Choroid plexus epithelial cell (primary cell): ENCODE data around the gene MTRF1.
"Not testable (repeated sequence)": the region's sequence is repeated elsewhere in the genome, so short reads cannot be mapped to it uniquely, and the experiment has no call there.

Experiments used
- DNase-seq: peaks from one replicate; pipeline ENCODE4 v3.0.0-alpha.2; 2010; ENCODE audit warnings: low read depth
- H3K4me3 ChIP-seq: 2 replicates; pipeline ENCODE4 v1.5.1; 2011; ENCODE audit warnings: low read depth, mild to moderate bottlenecking, control low read depth, low read length, moderate library complexity
- TF ChIP-seq, protein P1 (sequence below): conservative IDR thresholded peaks from 2 replicates; pipeline ENCODE4 v1.5.1; 2011; ENCODE audit warnings: low read depth, mild to moderate bottlenecking, control low read depth, inconsistent platforms, low read length, moderate library complexity

Gene MTRF1

DNA sequence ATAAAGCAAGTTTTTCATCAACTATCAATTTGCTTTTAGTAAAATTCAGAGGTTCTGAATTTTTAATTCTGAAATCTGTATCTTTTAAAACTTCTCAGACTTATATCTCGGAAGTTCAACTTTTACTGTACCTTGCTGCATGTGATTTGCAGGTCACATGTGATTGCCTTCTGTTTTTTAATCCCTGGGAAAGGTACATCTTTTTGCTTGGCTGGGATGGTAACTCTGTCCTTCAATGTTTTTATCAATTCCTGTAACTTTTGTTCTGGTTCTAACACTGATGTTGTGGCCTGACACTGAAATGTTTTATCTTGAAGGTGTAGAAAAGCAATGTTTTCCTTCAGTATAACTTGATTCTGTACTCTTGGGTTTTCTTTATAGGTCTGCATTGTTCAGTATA lies 31.5 kb upstream of the MTRF1 start:
- TF ChIP-seq, protein P1, sequence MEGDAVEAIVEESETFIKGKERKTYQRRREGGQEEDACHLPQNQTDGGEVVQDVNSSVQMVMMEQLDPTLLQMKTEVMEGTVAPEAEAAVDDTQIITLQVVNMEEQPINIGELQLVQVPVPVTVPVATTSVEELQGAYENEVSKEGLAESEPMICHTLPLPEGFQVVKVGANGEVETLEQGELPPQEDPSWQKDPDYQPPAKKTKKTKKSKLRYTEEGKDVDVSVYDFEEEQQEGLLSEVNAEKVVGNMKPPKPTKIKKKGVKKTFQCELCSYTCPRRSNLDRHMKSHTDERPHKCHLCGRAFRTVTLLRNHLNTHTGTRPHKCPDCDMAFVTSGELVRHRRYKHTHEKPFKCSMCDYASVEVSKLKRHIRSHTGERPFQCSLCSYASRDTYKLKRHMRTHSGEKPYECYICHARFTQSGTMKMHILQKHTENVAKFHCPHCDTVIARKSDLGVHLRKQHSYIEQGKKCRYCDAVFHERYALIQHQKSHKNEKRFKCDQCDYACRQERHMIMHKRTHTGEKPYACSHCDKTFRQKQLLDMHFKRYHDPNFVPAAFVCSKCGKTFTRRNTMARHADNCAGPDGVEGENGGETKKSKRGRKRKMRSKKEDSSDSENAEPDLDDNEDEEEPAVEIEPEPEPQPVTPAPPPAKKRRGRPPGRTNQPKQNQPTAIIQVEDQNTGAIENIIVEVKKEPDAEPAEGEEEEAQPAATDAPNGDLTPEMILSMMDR: no peak
- DNase-seq: no peak
- no peak overlapping the region for H3K4me3 ChIP-seq

DNA sequence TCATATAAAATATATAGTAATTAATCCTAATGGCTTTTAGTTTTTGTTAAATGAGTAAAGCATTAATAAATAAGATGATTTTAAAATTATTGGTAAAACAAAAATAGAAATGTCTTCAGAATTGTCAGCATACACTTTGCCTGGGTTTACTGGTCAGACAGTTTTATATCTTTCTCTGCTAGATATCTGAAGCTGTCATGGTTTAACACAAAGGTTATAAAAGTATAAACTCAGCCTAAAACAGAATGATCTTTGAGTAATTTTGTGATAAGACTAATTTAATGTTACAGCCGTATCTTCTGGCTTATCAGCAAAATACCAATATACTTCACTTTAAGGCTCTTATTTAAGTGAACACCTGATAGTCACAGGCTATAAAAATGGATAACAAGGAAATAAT lies 29.9 kb upstream of the MTRF1 start:
- H3K4me3 ChIP-seq: no peak overlapping the region
- DNase-seq: no peak
- TF ChIP-seq, protein P1: no peak

DNA sequence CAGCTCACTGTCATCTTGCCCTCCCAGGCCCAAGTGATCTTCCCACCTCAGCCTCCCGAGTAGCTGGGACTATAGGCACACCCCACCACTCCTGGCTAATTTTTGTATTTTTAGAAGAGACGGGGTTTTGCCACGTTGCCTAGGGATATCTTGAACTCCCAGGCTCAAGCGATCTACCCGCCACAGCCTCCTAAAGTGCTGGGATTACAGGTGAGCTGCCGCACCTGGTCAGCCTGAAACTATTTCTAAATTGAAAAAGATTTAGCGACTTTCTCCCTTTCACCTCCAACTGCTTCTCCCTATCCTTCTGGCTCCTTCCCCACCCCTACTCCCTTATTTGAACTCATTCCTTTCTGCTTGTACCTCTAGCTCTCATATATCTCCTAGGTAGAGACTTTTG lies 27.9 kb upstream of the MTRF1 start:
- DNase-seq: no peak
- TF ChIP-seq, protein P1: no peak

DNA sequence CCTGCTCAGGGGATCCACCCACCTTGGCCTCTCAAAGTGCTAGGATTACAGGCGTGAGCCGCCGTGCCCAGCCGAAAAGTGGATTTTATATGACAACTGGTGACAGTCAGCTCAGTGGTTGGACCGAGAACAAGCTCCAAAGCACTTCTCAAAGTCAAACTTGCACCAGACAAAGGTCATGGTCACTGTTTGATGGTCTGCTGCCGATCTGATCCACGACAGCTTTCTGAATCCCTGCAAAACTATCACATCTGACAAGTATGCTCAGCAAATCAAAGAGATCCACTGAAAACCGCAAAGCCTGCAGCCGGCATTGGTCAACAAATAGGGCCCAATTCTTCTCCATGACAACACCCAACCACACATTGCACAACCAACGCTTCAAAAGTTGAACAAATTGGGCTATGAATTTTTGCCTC lies 26.1 kb upstream of the MTRF1 start:
- no peak overlapping the region for H3K4me3 ChIP-seq
- TF ChIP-seq, protein P1: no peak
- DNase-seq: no peak

More for the DNA sequence above, 27.9 kb upstream of the MTRF1 start:
- no peak overlapping the region for H3K4me3 ChIP-seq

DNA sequence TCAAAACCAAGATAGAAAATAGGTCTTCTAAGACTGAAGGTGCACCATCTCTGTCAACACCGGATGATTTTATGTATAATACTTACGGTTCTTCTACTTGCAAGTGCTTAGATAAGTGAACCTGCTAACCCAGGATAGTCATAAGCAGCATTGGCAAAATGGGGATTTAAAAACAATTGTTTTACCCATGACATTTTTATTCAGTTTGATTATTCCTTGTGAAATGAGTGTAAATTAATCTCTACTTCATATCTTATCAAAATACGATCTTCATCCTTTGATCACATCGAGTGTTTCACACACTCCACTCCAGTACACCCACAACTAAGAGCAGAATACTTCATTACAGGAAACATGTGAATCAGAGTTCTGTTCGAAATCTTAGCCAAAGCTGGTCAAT lies 23.0 kb upstream of the MTRF1 start:
- H3K4me3 ChIP-seq: no peak overlapping the region
- TF ChIP-seq, protein P1: no peak
- no peak for DNase-seq

DNA sequence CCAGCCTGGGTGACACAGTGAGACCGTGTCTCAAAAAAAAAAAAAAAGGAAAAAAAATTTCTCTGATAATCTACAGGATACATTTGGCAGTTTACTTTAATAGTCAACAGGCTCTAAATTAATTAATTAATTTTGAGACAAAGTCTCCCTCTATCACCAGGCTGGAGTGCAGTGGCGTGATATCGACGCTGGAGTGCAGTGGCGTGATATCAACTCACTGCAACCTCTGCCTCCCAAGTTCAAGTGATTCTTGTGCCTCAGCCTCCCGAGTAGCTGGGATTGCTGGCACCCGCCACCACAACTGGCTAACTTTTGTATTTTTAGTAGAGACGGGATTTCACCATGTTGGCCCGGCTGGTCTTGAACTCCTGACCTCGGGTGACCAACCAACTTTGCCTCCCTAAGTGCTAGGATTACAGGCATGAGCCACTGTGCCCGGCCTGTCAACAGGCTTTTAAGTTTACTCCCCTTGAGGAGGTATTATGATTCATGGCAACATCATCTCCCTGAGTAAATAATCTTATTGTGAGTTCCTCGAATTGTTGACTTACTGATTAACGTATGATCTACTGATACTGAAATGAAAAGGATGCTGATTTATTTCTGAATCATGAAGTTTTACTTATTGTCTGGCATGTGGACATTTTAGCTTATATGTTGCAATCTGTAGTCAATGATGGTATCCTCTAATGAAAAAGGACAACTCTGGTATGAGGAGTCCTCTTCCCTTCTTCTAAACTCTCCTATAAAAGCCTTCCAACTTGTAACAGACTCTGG lies 21.3 kb upstream of the MTRF1 start:
- no peak overlapping the region for H3K4me3 ChIP-seq
- TF ChIP-seq, protein P1: no peak
- peak; percentile 69 for DNase-seq

DNA sequence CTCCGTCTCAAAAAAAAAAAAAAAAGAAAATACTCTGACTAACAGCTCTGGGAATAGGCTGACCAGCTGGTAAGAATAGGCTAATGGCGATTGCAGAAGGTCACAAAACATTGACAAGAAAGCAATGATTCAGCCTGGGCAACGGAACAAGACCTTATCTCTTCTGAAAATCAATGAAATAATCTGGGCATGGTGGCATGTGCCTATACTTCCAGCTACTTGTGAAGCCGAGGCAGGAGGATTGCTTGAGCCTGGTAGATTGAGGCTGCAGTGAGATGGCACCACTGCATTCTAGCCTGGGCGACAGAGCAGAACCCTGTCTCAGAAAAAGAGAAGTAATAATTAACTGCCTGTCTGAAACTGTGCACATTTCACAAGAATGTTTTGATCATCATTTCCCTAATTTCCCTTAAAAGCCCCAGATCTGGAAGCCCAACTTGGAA lies 18.8 kb upstream of the MTRF1 start:
- no peak overlapping the region for H3K4me3 ChIP-seq
- no peak for DNase-seq
- TF ChIP-seq, protein P1: no peak

DNA sequence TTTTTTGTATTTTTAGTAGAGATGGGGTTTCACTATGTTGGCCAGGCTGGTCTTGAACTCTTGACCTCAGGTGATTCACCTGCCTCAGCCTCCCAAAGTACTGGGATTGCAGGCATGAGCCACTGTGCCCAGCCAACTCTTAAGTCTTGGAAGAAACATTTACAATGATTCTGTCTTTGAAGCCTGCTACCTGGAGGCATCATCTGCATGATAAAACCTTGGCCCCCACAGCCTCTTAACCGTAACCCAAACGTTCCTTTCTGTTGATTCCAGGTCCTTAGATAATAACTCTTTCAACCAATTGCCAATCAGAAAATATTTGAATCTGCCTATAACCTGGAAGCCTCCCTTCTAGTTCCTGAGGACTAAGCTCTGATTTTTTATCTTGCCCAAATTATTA lies 15.8 kb upstream of the MTRF1 start:
- DNase-seq: not testable (repeated sequence)

More for the DNA sequence above, 15.8 kb upstream of the MTRF1 start:
- not testable (repeated sequence) for H3K4me3 ChIP-seq
